ENCODE data around the gene UST. TPM values are rescaled to one million over a fixed set of nuclear protein-coding genes. Genes with fewer than 3 reads are reported as not detected.

Gene UST
- total RNA-seq, 2 donors from 2014 or later = 15.3 to 16.3 TPM

DNA sequence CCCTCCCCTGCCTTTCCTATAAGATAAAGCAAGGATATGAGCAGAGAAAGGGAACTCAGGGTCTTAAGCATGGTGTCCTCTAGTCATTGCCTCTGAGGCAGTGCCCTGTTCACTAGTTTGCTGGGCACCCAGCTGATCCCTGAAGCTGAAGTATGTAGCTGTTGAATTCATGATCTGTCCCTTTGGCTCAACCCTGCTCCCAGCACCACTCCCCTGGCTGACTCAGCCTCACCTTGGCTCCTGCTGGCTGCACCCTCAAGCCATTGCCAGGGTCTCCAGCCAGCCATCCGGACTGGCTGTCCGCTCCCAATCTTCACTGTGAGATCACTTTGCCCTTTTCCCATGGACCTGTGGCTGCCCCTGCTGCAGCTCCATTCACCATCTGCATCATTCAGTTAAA is 25.9 kb upstream of the UST start:
- Histone ChIP-seq H3K27me3 (ENCODE audit: control insufficient read depth, insufficient read depth, low read length, poor library complexity, severe bottlenecking) (no peaks in the 10 kb centered on the region), H3K9ac (ENCODE audit: extremely low read depth, low read length, poor library complexity, severe bottlenecking) (no peak overlapping the region), H3K4me1 (ENCODE audit: control insufficient read depth, insufficient read depth, low read length) (no peaks in the 10 kb centered on the region), H3K36me3 (ENCODE audit: control insufficient read depth, insufficient read depth, low read length) (no peaks in the 10 kb centered on the region), H3K9me3 (ENCODE audit: control insufficient read depth, low read length) (peaks cover 16% of the 10 kb centered on the region), H3K4me3 (ENCODE audit: low read length) (no peak overlapping the region), H3K27ac (ENCODE audit: low read depth, low read length) (no peak overlapping the region)
- Mint-ChIP-seq H3K9me3 (peaks cover 21% of the 10 kb centered on the region), H3K27me3 (ENCODE audit: insufficient read depth) (peaks cover 2% of the 10 kb centered on the region), H3K36me3 (ENCODE audit: low read depth) (peaks cover 4% of the 10 kb centered on the region), H3K27ac (no peak overlapping the region), H3K4me3 (no peak overlapping the region), H3K4me1 (no peaks in the 10 kb centered on the region)
- WGBS, 2 experiments (ENCODE audit: insufficient coverage in 1 of 2, insufficient read length in 1 of 2) = 91 to 100% methylated on average over 2 of the region's 2 CpGs
- no peak for DNase-seq
- no peak for TF ChIP-seq CTCF (conservative IDR thresholded peaks at IDR 0.05)

GRCh38 chr6:148723484-148723883 is 23.3 kb upstream of the UST start:
- WGBS, 2 experiments (ENCODE audit: insufficient coverage in 1 of 2, insufficient read length in 1 of 2) = 91 to 93% methylated on average over 1 of the region's 1 CpG
- no peaks in the 10 kb centered on the region for H3K27me3 ChIP-seq (ENCODE audit: control insufficient read depth, insufficient read depth, low read length, poor library complexity, severe bottlenecking)
- H3K9me3 ChIP-seq (ENCODE audit: control insufficient read depth, low read length) = peaks cover 20% of the 10 kb centered on the region
- no peaks in the 10 kb centered on the region for H3K36me3 ChIP-seq (ENCODE audit: control insufficient read depth, insufficient read depth, low read length)
- no peak for DNase-seq
- no peak overlapping the region for H3K4me3 Mint-ChIP-seq
- H3K4me3 ChIP-seq (ENCODE audit: low read length) = no peak overlapping the region
- H3K9ac ChIP-seq (ENCODE audit: extremely low read depth, low read length, poor library complexity, severe bottlenecking) = no peak overlapping the region
- no peak overlapping the region for H3K27ac Mint-ChIP-seq
- no peak for TF ChIP-seq CTCF (conservative IDR thresholded peaks at IDR 0.05)
- no peaks in the 10 kb centered on the region for H3K4me1 Mint-ChIP-seq
- no peak overlapping the region for H3K27ac ChIP-seq (ENCODE audit: low read depth, low read length)
- H3K27me3 Mint-ChIP-seq (ENCODE audit: insufficient read depth) = peaks cover 2% of the 10 kb centered on the region
- H3K4me1 ChIP-seq (ENCODE audit: control insufficient read depth, insufficient read depth, low read length) = no peaks in the 10 kb centered on the region
- peaks cover 28% of the 10 kb centered on the region for H3K9me3 Mint-ChIP-seq
- H3K36me3 Mint-ChIP-seq (ENCODE audit: low read depth) = peaks cover 4% of the 10 kb centered on the region

DNA sequence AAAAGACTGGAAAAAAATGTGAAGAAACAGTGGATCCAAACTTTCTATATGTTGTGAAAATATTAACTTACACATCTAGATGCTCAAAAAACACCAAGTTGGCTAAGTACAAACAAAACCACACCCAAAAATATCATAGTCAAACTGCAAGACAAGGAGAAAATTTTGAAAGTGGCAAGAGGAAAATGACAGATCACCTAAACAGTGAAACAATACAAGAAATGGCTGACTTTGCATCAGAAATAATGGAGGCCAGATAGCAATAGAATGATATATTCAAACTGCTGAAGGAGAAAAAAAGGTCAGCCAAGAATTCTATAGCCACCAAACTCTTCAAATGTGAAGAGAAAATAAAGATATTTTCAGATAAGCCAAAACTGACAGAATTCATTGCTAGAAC is 22.4 kb upstream of the UST start:
- Mint-ChIP-seq H3K27ac (no peak overlapping the region), H3K27me3 (ENCODE audit: insufficient read depth) (peaks cover 2% of the 10 kb centered on the region), H3K4me3 (no peak overlapping the region), H3K36me3 (ENCODE audit: low read depth) (peaks cover 4% of the 10 kb centered on the region), H3K9me3 (peaks cover 28% of the 10 kb centered on the region), H3K4me1 (no peaks in the 10 kb centered on the region)
- no peaks in the 10 kb centered on the region for H3K36me3 ChIP-seq (ENCODE audit: control insufficient read depth, insufficient read depth, low read length)
- no peak for TF ChIP-seq CTCF (conservative IDR thresholded peaks at IDR 0.05)
- H3K9ac ChIP-seq (ENCODE audit: extremely low read depth, low read length, poor library complexity, severe bottlenecking) = no peak overlapping the region
- DNase-seq = no peak
- no peak overlapping the region for H3K4me3 ChIP-seq (ENCODE audit: low read length)
- H3K4me1 ChIP-seq (ENCODE audit: control insufficient read depth, insufficient read depth, low read length) = no peaks in the 10 kb centered on the region
- no peaks in the 10 kb centered on the region for H3K27me3 ChIP-seq (ENCODE audit: control insufficient read depth, insufficient read depth, low read length, poor library complexity, severe bottlenecking)
- H3K9me3 ChIP-seq (ENCODE audit: control insufficient read depth, low read length) = peaks cover 20% of the 10 kb centered on the region
- H3K27ac ChIP-seq (ENCODE audit: low read depth, low read length) = no peak overlapping the region
